Lower leg skin (tissue), 4 donors: ENCODE measurements around the gene BCAP31. TPM values are rescaled to one million over a fixed set of nuclear protein-coding genes. Genes with fewer than 3 reads are reported as not detected.

Experiments
- DNase-seq, 2 donors: peaks; one replicate each; pipeline ENCODE4 v3.0.0-alpha.2; 2019; ENCODE audit warnings: low spot score in 2 of 2
- H3K4me3 ChIP-seq: fragments of 200-600 bp; sonication (generic); 2 replicates; pipeline ENCODE4 v1.5.1; 2017; ENCODE audit warnings: mild to moderate bottlenecking, low read depth; ENCODE audit not compliant: poor library complexity, severe bottlenecking
- CTCF ChIP-seq, 3 donors: fragments of 450-650 bp; IDR thresholded peaks; one replicate each; pipeline ENCODE4 v1.5.1; 2016; ENCODE audit warnings: antibody characterized with exemption in 3 of 3, mild to moderate bottlenecking in 3 of 3, moderate library complexity in 2 of 3
- POLR2A ChIP-seq, 2 donors: fragments of 450-650 bp; IDR thresholded peaks; one replicate each; pipeline ENCODE4 v1.6.1; 2016 to 2017; ENCODE audit warnings: antibody characterized with exemption in 2 of 2, mild to moderate bottlenecking in 1 of 2, moderate library complexity in 1 of 2
- WGBS, 2 donors: methylation state at CpG; one replicate each; pipeline ENCODE4 v1.1.5; 2018; 5-methylcytosine and 5-hydroxymethylcytosine counted together
- intact Hi-C: fragments of 100-400 bp; cut with DNase I; formaldehyde crosslinking; loops from one replicate; pipeline ENCODE4 v1.15.0; 2023; ENCODE audit warnings: low total_unique reads
- total RNA-seq, 4 donors: library from RNA; depleted of rRNA; stranded (reverse); fragments of >200 nt; gene quantifications; one replicate each; pipeline ENCODE4 v1.1.0, GENCODE V29; 2016

The BCAP31 gene
- 100 to 1,000 TPM; 139 to 210 (median 169) TPM for total RNA-seq

GRCh38 chrX:153724252-153725038, at the start of gene BCAP31, which contains the start of gene ABCD1:
Gene BCAP31 (minus strand): TSS chrX:153724387. CDS start chrX:153723244, 1,143 bp downstream.
Gene ABCD1 (plus strand): TSS chrX:153724856. CDS start chrX:153725267, 411 bp downstream.
- intact Hi-C loops = no loop called here
- H3K4me3 ChIP-seq = peak within 1 kb of the TSS; percentile 57
- TF ChIP-seq CTCF (IDR thresholded peaks at IDR 0.05) = no peak
- TF ChIP-seq POLR2A (IDR thresholded peaks at IDR 0.05) = peak in 1 of 2 donors; percentile 17
- 0 to 50% methylated on average over 6 to 37 of the region's 88 CpGs for WGBS, 2 donors
- DNase-seq = peak; percentile 79 to 97

GRCh38 chrX:153773218-153773611, 49.0 kb upstream of the BCAP31 start:
- H3K4me3 ChIP-seq = no peak overlapping the region
- DNase-seq = no peak
- WGBS, 2 donors = 88% methylated on average over 10 of the region's 23 CpGs; no CpG with 5 or more reads in 1 of the 2 donors
- intact Hi-C loops = loop anchor here (5.0 kb wide), 1 partner anchor 1891 kb away; no protein-coding TSS in a partner anchor
- TF ChIP-seq POLR2A (IDR thresholded peaks at IDR 0.05) = no peak
- TF ChIP-seq CTCF (IDR thresholded peaks at IDR 0.05) = no peak

- DNase-seq = no peak
- no peak overlapping the region for H3K4me3 ChIP-seq
- TF ChIP-seq CTCF (IDR thresholded peaks at IDR 0.05) (no peak), POLR2A (IDR thresholded peaks at IDR 0.05) (no peak)
- 72 to 86% methylated on average over 5 to 21 of the region's 21 CpGs for WGBS, 2 donors
- intact Hi-C loops = loop anchor here (5.0 kb wide), 1 partner anchor 1890 kb away; no protein-coding TSS in a partner anchor
Observed at GRCh38 chrX:153772316-153773217, 48.4 kb upstream of the BCAP31 start.

GRCh38 chrX:153771415-153772315, 47.5 kb upstream of the BCAP31 start:
- WGBS, 2 donors = 87 to 93% methylated on average over 2 to 30 of the region's 37 CpGs
- no peak for TF ChIP-seq CTCF (IDR thresholded peaks at IDR 0.05)
- no peak for TF ChIP-seq POLR2A (IDR thresholded peaks at IDR 0.05)
- H3K4me3 ChIP-seq = no peak overlapping the region

More at GRCh38 chrX:153771415-153772315, 47.5 kb upstream of the BCAP31 start:
- DNase-seq = no peak
- intact Hi-C loops = loop anchor here (5.0 kb wide), 1 partner anchor 1889 kb away; no protein-coding TSS in a partner anchor
